Pancreas (tissue), 10 donors: ENCODE data around the gene SMPD4. TPM values are rescaled to one million over a fixed set of nuclear protein-coding genes. Genes with fewer than 3 reads are reported as not detected.
"Not testable (repeated sequence)": the region's sequence is repeated elsewhere in the genome, so short reads cannot be mapped to it uniquely, and the experiment has no call there.

Experiments used
- ATAC-seq, 4 donors: fragments of 200-7000 bp; cut with Tn5 transposase; one replicate each; pipeline versions ENCODE4 v1.8.0 to v1.9.1; 2020; ENCODE audit warnings: mild to moderate bottlenecking in 4 of 4, moderate library complexity in 4 of 4
- DNase-seq, 6 donors: peaks; one replicate each; pipeline ENCODE4 v3.0.0-alpha.2; 2020
- FAIRE-seq: peaks from 2 replicates; lab custom pipeline; 2012; peaks lifted over from hg19 to GRCh38; lab: Jason Lieb, UNC
- H3K27ac ChIP-seq, 4 donors: fragments of 200-600 bp; sonication (generic); 1 replicate in 3 of 4; 2 replicates in 1 of 4; pipeline versions ENCODE4 v1.5.0 to v1.8.0; 2020
- H3K27me3 ChIP-seq, 4 donors: fragments of 200-600 bp; one replicate each; pipeline ENCODE4 v1.8.0; 2021
- H3K36me3 ChIP-seq, 3 donors: fragments of 200-600 bp; sonication (generic) in 1 of 3; one replicate each; pipeline versions ENCODE4 v1.5.0 to v1.8.0; 2020 to 2021
- H3K4me1 ChIP-seq, 3 donors: fragments of 200-600 bp; one replicate each; pipeline ENCODE4 v1.8.0; 2021
- H3K4me3 ChIP-seq, 4 donors: fragments of 200-600 bp; sonication (generic) in 2 of 4; one replicate each; pipeline versions ENCODE4 v1.5.0 to v1.8.0; 2020 to 2021
- H3K9me3 ChIP-seq, 4 donors: fragments of 200-600 bp; one replicate each; pipeline ENCODE4 v1.8.0; 2021
- CTCF ChIP-seq, 4 donors: fragments of 200-600 bp; sonication (generic) in 3 of 4; IDR thresholded peaks; one replicate each; pipeline versions ENCODE4 v1.5.0 to v1.8.0; 2021; ENCODE audit warnings: antibody characterized with exemption in 4 of 4
- WGBS, 2 donors: extraction: QIAGEN DNeasy Blood & Tissue Kit; methylation state at CpG; one replicate each; pipeline ENCODE4 v1.1.7; 2013; 5-methylcytosine and 5-hydroxymethylcytosine counted together
- intact Hi-C, 3 donors: fragments of 100-400 bp; cut with DNase I; formaldehyde crosslinking; loops; one replicate each; pipeline versions ENCODE4 v1.11.1 to v1.14.2; 2022
- polyA plus RNA-seq, 2 donors: library from polyadenylated mRNA; stranded (reverse); fragments of 200-250 nt; gene quantifications; one replicate each; pipeline ENCODE4 v1.2.3, GENCODE V29; 2013
- total RNA-seq, 6 donors: library from RNA; stranded (reverse); fragmentation: NEBNext Ultra II Directional in 4 of 6; extraction: Animal tissue kit (Norgen Biotek cat#: 25700) in 4 of 6; gene quantifications; one replicate each; pipeline versions ENCODE4 v1.2.1 to v1.2.4, GENCODE V29; 2021 to 2023
- donor health status: healthy with polysubstance abuse.
- donor health status: DM: no; HTN: no; CAD: no; lungs with moderate emphysema.
- donor health status: DM: no; HTN: no; CAD: no.
- donor health status: control.
- donor health status: control.
- donor health status: Bipolar disorder and iron deficiency.
- donor health status: DM: yes; HTN: yes; CAD: no.
- donor health status: DM: no; HTN: no; CAD: no.
- donor health status: DM: no; HTN: no; CAD: no.
- donor health status: DM: yes; HTN: yes; CAD: no.

The SMPD4 gene
- total and polyA plus RNA-seq, 8 donors = 13.4 to 58.0 (median 19.7) TPM

- FAIRE-seq, H3K27me3 ChIP-seq, H3K27ac ChIP-seq, H3K4me3 ChIP-seq, intact Hi-C loops, H3K36me3 ChIP-seq, ATAC-seq, H3K9me3 ChIP-seq, H3K4me1 ChIP-seq: not testable (repeated sequence)
- WGBS, 2 donors = 75 to 85% methylated on average over 15 of the region's 15 CpGs
- peak in 1 of 6 donors; percentile 46 for DNase-seq
These were observed 42.6 kb downstream of the SMPD4 start for GRCh38 chr2:130138841-130139251.

GRCh38 chr2:130138326-130138725 lies 43.1 kb downstream of the SMPD4 start:
- 84 to 89% methylated on average over 10 to 11 of the region's 13 CpGs for WGBS, 2 donors
- ATAC-seq, FAIRE-seq, H3K9me3 ChIP-seq, H3K27ac ChIP-seq, H3K36me3 ChIP-seq, H3K4me1 ChIP-seq, intact Hi-C loops, H3K27me3 ChIP-seq, DNase-seq, H3K4me3 ChIP-seq: not testable (repeated sequence)

- ATAC-seq, intact Hi-C loops, H3K27ac ChIP-seq, FAIRE-seq, H3K4me3 ChIP-seq, H3K9me3 ChIP-seq, DNase-seq, H3K4me1 ChIP-seq, H3K36me3 ChIP-seq, H3K27me3 ChIP-seq: not testable (repeated sequence)
- WGBS, 2 donors = 60 to 62% methylated on average over 3 to 5 of the region's 5 CpGs
These were observed 44.3 kb downstream of the SMPD4 start for GRCh38 chr2:130137118-130137517.

- H3K36me3 ChIP-seq, FAIRE-seq, ATAC-seq, H3K9me3 ChIP-seq, H3K4me1 ChIP-seq, H3K4me3 ChIP-seq, DNase-seq, H3K27ac ChIP-seq, H3K27me3 ChIP-seq, intact Hi-C loops: not testable (repeated sequence)
- 88 to 91% methylated on average over 8 of the region's 10 CpGs for WGBS, 2 donors
These were observed 44.9 kb downstream of the SMPD4 start for GRCh38 chr2:130136546-130136945.

- Histone ChIP-seq H3K36me3 (no peaks in the 10 kb centered on the region), H3K27me3 (no peaks in the 10 kb centered on the region), H3K27ac (no peak overlapping the region), H3K4me3 (no peak overlapping the region), H3K9me3 (no peaks in the 10 kb centered on the region), H3K4me1 (no peaks in the 10 kb centered on the region)
- FAIRE-seq (no peak), ATAC-seq (no peak), DNase-seq (no peak)
- no peak for TF ChIP-seq CTCF (IDR thresholded peaks at IDR 0.05)
- intact Hi-C loops = no loop called here
- WGBS, 2 donors = 84% methylated on average over 14 to 15 of the region's 15 CpGs
These were observed 45.5 kb downstream of the SMPD4 start for GRCh38 chr2:130135692-130136541.

- H3K27me3 ChIP-seq, H3K4me3 ChIP-seq, FAIRE-seq, H3K4me1 ChIP-seq, H3K27ac ChIP-seq, H3K9me3 ChIP-seq, H3K36me3 ChIP-seq, DNase-seq, intact Hi-C loops, ATAC-seq: not testable (repeated sequence)
- 73 to 78% methylated on average over 14 to 17 of the region's 29 CpGs for WGBS, 2 donors
These were observed 52.1 kb downstream of the SMPD4 start, which contains the start of gene POTEF for GRCh38 chr2:130129120-130129829. TSS of gene POTEF (minus strand) at chr2:130129222. CDS start at chr2:130120515, 8,707 bp downstream.

GRCh38 chr2:130128464-130128863 lies 52.9 kb downstream of the SMPD4 start:
- FAIRE-seq, ATAC-seq: not testable (repeated sequence)
- 76 to 91% methylated on average over 11 to 14 of the region's 14 CpGs for WGBS, 2 donors

GRCh38 chr2:130127726-130128125 lies 53.7 kb downstream of the SMPD4 start:
- H3K4me3 ChIP-seq, H3K27ac ChIP-seq, H3K9me3 ChIP-seq, ATAC-seq, H3K4me1 ChIP-seq, H3K27me3 ChIP-seq, H3K36me3 ChIP-seq, DNase-seq, intact Hi-C loops, FAIRE-seq: not testable (repeated sequence)
- WGBS, 2 donors = 30% methylated on average over 2 of the region's 9 CpGs; no CpG with 5 or more reads in 1 of the 2 donors

More at GRCh38 chr2:130128464-130128863, 52.9 kb downstream of the SMPD4 start:
- H3K27me3 ChIP-seq, H3K4me1 ChIP-seq, intact Hi-C loops, DNase-seq, H3K36me3 ChIP-seq, H3K4me3 ChIP-seq, H3K27ac ChIP-seq, H3K9me3 ChIP-seq: not testable (repeated sequence)

GRCh38 chr2:130120924-130121323 lies 60.5 kb downstream of the SMPD4 start:
- intact Hi-C loops, DNase-seq, H3K4me1 ChIP-seq, H3K27ac ChIP-seq, FAIRE-seq, H3K4me3 ChIP-seq, H3K27me3 ChIP-seq, H3K9me3 ChIP-seq, ATAC-seq, H3K36me3 ChIP-seq: not testable (repeated sequence)
- WGBS, 2 donors = 87 to 93% methylated on average over 29 to 37 of the region's 45 CpGs

- H3K4me3 ChIP-seq, FAIRE-seq, H3K4me1 ChIP-seq, H3K9me3 ChIP-seq, H3K36me3 ChIP-seq, H3K27ac ChIP-seq, intact Hi-C loops, ATAC-seq, H3K27me3 ChIP-seq, DNase-seq: not testable (repeated sequence)
- 59 to 68% methylated on average over 6 to 8 of the region's 8 CpGs for WGBS, 2 donors
These were observed 78.6 kb downstream of the SMPD4 start for GRCh38 chr2:130102597-130103363.
